Loucy (cell line): Measurements from ENCODE around the gene ADAR.

ENCODE experiments used
- H2AFZ ChIP-seq: fragments of 200-600 bp; sonication (generic); 2 replicates; pipeline ENCODE4 v1.6.0; 2016; ENCODE audit warnings: antibody characterized with exemption, mild to moderate bottlenecking, low read length, moderate library complexity
- H3F3A ChIP-seq: fragments of 200-600 bp; 2 replicates; pipeline ENCODE4 v1.6.0; 2016; ENCODE audit warnings: antibody characterized with exemption, low read depth, mild to moderate bottlenecking
- H3K27me3 ChIP-seq: fragments of 200-600 bp; sonication (generic); 2 replicates; pipeline ENCODE4 v1.6.1; 2014; ENCODE audit warnings: low read length, mild to moderate bottlenecking; ENCODE audit not compliant: insufficient read depth, poor library complexity, severe bottlenecking
- H3K36me3 ChIP-seq: fragments of 200-600 bp; sonication (generic); 2 replicates; pipeline ENCODE4 v1.6.1; 2016; ENCODE audit warnings: low read length; ENCODE audit not compliant: insufficient read depth
- H3K4me1 ChIP-seq: fragments of 200-600 bp; sonication (generic); 2 replicates; pipeline ENCODE4 v1.5.1; 2014; ENCODE audit warnings: low read length, mild to moderate bottlenecking; ENCODE audit not compliant: insufficient read depth, poor library complexity, severe bottlenecking
- H3K4me2 ChIP-seq: fragments of 200-600 bp; sonication (generic); 2 replicates; pipeline ENCODE4 v1.6.0; 2014; ENCODE audit warnings: antibody characterized with exemption, low read length, low read depth, mild to moderate bottlenecking; ENCODE audit not compliant: poor library complexity, severe bottlenecking
- H3K4me3 ChIP-seq: fragments of 200-600 bp; sonication (generic); 2 replicates; pipeline ENCODE4 v1.5.1; 2014; ENCODE audit warnings: low read length, mild to moderate bottlenecking, mixed read lengths; ENCODE audit not compliant: poor library complexity, severe bottlenecking
- H3K79me2 ChIP-seq: fragments of 200-600 bp; sonication (generic); 2 replicates; pipeline ENCODE4 v1.6.1; 2014; ENCODE audit warnings: low read length; ENCODE audit not compliant: insufficient read depth
- H3K9ac ChIP-seq: fragments of 200-600 bp; sonication (generic); 2 replicates; pipeline ENCODE4 v1.6.0; 2014; ENCODE audit warnings: mild to moderate bottlenecking, low read depth, low read length, moderate library complexity; ENCODE audit not compliant: poor library complexity, severe bottlenecking
- H3K9me2 ChIP-seq: fragments of 200-600 bp; sonication (generic); replicated peaks from 2 replicates; pipeline ENCODE4 v1.6.1; 2016; ENCODE audit warnings: low read depth, low read length, mixed read lengths
- H3K9me3 ChIP-seq: fragments of 200-600 bp; sonication (generic); 2 replicates; pipeline ENCODE4 v1.6.1; 2014; ENCODE audit warnings: mild to moderate bottlenecking, antibody characterized with exemption, low read length, low read depth; ENCODE audit not compliant: insufficient read depth
- H4K20me1 ChIP-seq: fragments of 200-600 bp; sonication (generic); 2 replicates; pipeline ENCODE4 v1.6.0; 2014; ENCODE audit warnings: antibody characterized with exemption, low read length, mild to moderate bottlenecking; ENCODE audit not compliant: insufficient read depth, poor library complexity, severe bottlenecking
- EZH2phosphoT487 ChIP-seq: fragments of 200-600 bp; IDR thresholded peaks from 2 replicates; pipeline ENCODE4 v1.6.1; 2018; ENCODE audit warnings: antibody characterized with exemption, mild to moderate bottlenecking, moderate library complexity, borderline replicate concordance
- TF ChIP-seq, protein P1 (sequence below): fragments of 200-600 bp; sonication (generic); conservative IDR thresholded peaks from 2 replicates; pipeline ENCODE4 v1.5.1; 2014; ENCODE audit warnings: mild to moderate bottlenecking, antibody characterized with exemption, low read length

ADAR gene

DNA sequence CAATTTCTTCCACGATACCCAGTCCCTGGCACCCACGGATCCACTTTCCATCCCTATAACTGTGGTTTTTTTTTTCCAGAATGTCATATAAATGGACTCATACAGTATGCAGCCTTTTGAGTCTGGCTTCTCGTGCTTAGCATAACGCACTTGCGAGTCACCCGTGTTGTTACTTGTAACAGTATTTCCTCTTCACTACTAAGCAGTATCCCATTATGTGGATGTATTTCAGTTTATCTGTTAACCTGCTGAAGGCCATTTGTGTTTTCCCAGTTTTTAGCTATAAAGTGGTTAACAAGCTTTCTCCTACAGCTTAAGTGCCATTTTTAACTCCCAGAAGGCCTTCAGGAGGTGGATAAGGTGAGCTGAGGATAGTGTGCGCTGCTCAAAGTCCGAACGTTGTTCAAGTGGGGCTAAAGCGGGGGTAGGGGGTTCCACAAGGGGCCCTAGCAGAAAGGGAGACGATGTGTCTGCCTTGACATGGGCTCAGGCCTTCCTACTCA is 829 bp downstream of the ADAR start:
- Histone ChIP-seq H3K9me2 (no peaks in the 10 kb centered on the region), H4K20me1 (peaks cover 64% of the 10 kb centered on the region), H3K27me3 (no peaks in the 10 kb centered on the region), H2AFZ (no peak overlapping the region), H3K4me1 (peaks cover 64% of the 10 kb centered on the region), H3K4me2 (peak overlapping the region; percentile 98), H3K79me2 (peaks cover 92% of the 10 kb centered on the region), H3K4me3 (peak overlapping the region; percentile 81), H3F3A (peaks cover 12% of the 10 kb centered on the region; the same call in 1 of the 2 replicates), H3K9me3 (no peaks in the 10 kb centered on the region), H3K9ac (peak overlapping the region; percentile 89), H3K36me3 (peaks cover 11% of the 10 kb centered on the region; the same call in 1 of the 2 replicates)
- TF ChIP-seq, protein P1, sequence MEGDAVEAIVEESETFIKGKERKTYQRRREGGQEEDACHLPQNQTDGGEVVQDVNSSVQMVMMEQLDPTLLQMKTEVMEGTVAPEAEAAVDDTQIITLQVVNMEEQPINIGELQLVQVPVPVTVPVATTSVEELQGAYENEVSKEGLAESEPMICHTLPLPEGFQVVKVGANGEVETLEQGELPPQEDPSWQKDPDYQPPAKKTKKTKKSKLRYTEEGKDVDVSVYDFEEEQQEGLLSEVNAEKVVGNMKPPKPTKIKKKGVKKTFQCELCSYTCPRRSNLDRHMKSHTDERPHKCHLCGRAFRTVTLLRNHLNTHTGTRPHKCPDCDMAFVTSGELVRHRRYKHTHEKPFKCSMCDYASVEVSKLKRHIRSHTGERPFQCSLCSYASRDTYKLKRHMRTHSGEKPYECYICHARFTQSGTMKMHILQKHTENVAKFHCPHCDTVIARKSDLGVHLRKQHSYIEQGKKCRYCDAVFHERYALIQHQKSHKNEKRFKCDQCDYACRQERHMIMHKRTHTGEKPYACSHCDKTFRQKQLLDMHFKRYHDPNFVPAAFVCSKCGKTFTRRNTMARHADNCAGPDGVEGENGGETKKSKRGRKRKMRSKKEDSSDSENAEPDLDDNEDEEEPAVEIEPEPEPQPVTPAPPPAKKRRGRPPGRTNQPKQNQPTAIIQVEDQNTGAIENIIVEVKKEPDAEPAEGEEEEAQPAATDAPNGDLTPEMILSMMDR, result no peak
- TF ChIP-seq EZH2phosphoT487, result no peak

DNA sequence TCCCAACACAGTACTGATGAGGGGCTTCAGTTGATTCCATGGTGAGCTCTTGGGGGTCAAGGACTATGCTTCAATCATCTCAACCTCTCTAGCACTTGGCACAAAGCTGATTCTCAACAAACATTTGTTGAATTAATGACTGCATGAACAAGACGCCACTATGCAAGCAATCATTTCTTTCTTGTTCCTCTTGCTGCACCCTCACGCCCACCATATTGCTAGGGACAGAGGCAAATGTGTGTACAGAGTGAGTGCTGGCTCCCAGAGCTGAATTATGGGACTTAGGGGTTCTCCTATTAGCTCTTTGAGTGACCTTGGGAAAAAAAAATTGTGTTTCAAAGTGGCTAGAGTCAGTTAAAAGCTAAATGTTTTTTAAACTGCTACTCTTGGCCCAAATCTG is 2.5 kb downstream of the ADAR start:
- H3K36me3 ChIP-seq, result peaks cover 27% of the 10 kb centered on the region; the same call in 1 of the 2 replicates
- H3K79me2 ChIP-seq, result peaks cover 95% of the 10 kb centered on the region
- H2AFZ ChIP-seq, result no peak overlapping the region
- no peak overlapping the region for H3K9ac ChIP-seq
- peak overlapping the region; percentile 81 for H3K4me3 ChIP-seq
- H3K27me3 ChIP-seq, result no peaks in the 10 kb centered on the region
- H3K4me1 ChIP-seq, result peaks cover 58% of the 10 kb centered on the region
- peaks cover 71% of the 10 kb centered on the region for H4K20me1 ChIP-seq
- H3K4me2 ChIP-seq, result peak overlapping the region; percentile 98
- 0 out of 2 replicates have a peak, but pooled peaks cover 3% of the 10 kb centered on the region for H3F3A ChIP-seq
- H3K9me2 ChIP-seq, result no peaks in the 10 kb centered on the region
- TF ChIP-seq, protein P1, result no peak
- no peak for TF ChIP-seq EZH2phosphoT487
- H3K9me3 ChIP-seq, result no peaks in the 10 kb centered on the region

DNA sequence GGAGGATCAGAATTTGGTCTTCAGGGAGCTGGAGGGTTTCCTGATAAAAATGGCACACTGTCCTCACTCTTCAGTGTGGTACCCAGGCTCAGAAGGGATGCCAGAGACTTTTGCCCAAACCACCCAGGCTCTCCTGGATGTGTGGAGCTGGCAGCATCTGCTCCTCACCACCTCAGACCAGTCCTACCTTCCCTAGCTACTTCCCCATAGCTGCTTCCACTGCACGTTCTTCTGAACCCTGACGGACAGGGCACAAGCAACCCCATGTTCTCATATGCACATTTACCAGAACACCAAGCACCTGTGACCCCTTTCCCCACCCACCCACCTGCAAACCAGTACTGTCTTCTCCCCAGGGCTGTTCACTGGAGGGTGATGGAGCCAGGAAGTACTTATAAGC is 4.7 kb downstream of the ADAR start:
- Histone ChIP-seq H4K20me1 (peaks cover 83% of the 10 kb centered on the region), H3K4me2 (peak overlapping the region; percentile 98), H3K36me3 (peaks cover 44% of the 10 kb centered on the region)

More for the DNA sequence above, 4.7 kb downstream of the ADAR start:
- peaks cover 93% of the 10 kb centered on the region for H3K79me2 ChIP-seq
- H3K9me3 ChIP-seq, result no peaks in the 10 kb centered on the region
- H2AFZ ChIP-seq, result no peak overlapping the region
- H3K9ac ChIP-seq, result no peak overlapping the region
- H3K9me2 ChIP-seq, result no peaks in the 10 kb centered on the region
- H3F3A ChIP-seq, result no peaks in the 10 kb centered on the region
- no peak overlapping the region for H3K4me3 ChIP-seq
- H3K4me1 ChIP-seq, result peaks cover 43% of the 10 kb centered on the region
- H3K27me3 ChIP-seq, result no peaks in the 10 kb centered on the region
- TF ChIP-seq, protein P1, result no peak
- no peak for TF ChIP-seq EZH2phosphoT487
